Liver (tissue), 9 donors: ENCODE data around the gene TNS3. TPM values are rescaled to one million over a fixed set of nuclear protein-coding genes. Genes with fewer than 3 reads are reported as not detected.

ENCODE experiments used
- DNase-seq: peaks from one replicate; pipeline ENCODE4 v3.0.0-alpha.2; 2017; ENCODE audit warnings: low spot score
- H3K27ac ChIP-seq, 2 donors: one replicate each; pipeline ENCODE4 v1.7.0; 2013; ENCODE audit warnings: inconsistent platforms in 2 of 2, low read length in 2 of 2, control low read depth in 1 of 2, low read depth in 1 of 2, mild to moderate bottlenecking in 1 of 2
- H3K27me3 ChIP-seq, 4 donors: one replicate each; pipeline versions ENCODE4 v1.6.1 to v1.7.0; 2013; ENCODE audit warnings: low read length in 3 of 4, inconsistent platforms in 1 of 4, mild to moderate bottlenecking in 1 of 4, moderate library complexity in 1 of 4; ENCODE audit not compliant: control insufficient read depth in 4 of 4, insufficient read depth in 4 of 4
- H3K36me3 ChIP-seq, 4 donors: one replicate each; pipeline versions ENCODE4 v1.6.1 to v1.7.0; 2013; ENCODE audit warnings: low read length in 3 of 4, mild to moderate bottlenecking in 3 of 4, low read depth in 1 of 4, moderate library complexity in 1 of 4; ENCODE audit not compliant: control insufficient read depth in 4 of 4, insufficient read depth in 3 of 4
- H3K4me1 ChIP-seq, 4 donors: one replicate each; pipeline versions ENCODE4 v1.6.1 to v1.7.0; 2013; ENCODE audit warnings: low read length in 3 of 4, mild to moderate bottlenecking in 3 of 4, moderate library complexity in 1 of 4; ENCODE audit not compliant: control insufficient read depth in 4 of 4, insufficient read depth in 4 of 4
- H3K4me3 ChIP-seq, 3 donors: one replicate each; pipeline versions ENCODE4 v1.6.1 to v1.7.0; 2013; ENCODE audit warnings: low read length in 3 of 3, control low read depth in 1 of 3, low read depth in 1 of 3, mild to moderate bottlenecking in 1 of 3
- H3K9ac ChIP-seq, 2 donors: one replicate each; pipeline ENCODE4 v1.7.0; 2013; ENCODE audit warnings: low read length in 2 of 2, mild to moderate bottlenecking in 2 of 2, moderate library complexity in 2 of 2, control low read depth in 1 of 2, low read depth in 1 of 2
- H3K9me3 ChIP-seq, 4 donors: one replicate each; pipeline versions ENCODE4 v1.6.1 to v1.7.0; 2013; ENCODE audit warnings: low read length in 3 of 4; ENCODE audit not compliant: control insufficient read depth in 4 of 4
- EGR1 ChIP-seq, 2 donors: IDR thresholded peaks; 2 replicates each; pipeline ENCODE4 v1.6.1; 2016 to 2018; ENCODE audit warnings: antibody characterized with exemption in 2 of 2, low read depth in 2 of 2
- FOXA1 ChIP-seq: IDR thresholded peaks from 2 replicates; pipeline ENCODE4 v1.6.1; 2016; ENCODE audit warnings: antibody characterized with exemption
- FOXA2 ChIP-seq: IDR thresholded peaks from 2 replicates; pipeline ENCODE4 v1.6.1; 2016; ENCODE audit warnings: antibody characterized with exemption
- GABPA ChIP-seq, 2 donors: IDR thresholded peaks in 1 of 2; conservative IDR thresholded peaks in 1 of 2; 2 replicates each; pipeline ENCODE4 v1.6.1; 2016; ENCODE audit warnings: antibody characterized with exemption in 2 of 2, mild to moderate bottlenecking in 1 of 2, moderate library complexity in 1 of 2
- HNF4A ChIP-seq, 2 donors: conservative IDR thresholded peaks; 2 replicates each; pipeline ENCODE4 v1.6.1; 2016; ENCODE audit warnings: antibody characterized with exemption in 2 of 2, mild to moderate bottlenecking in 2 of 2
- NR2F2 ChIP-seq: IDR thresholded peaks from 2 replicates; pipeline ENCODE4 v1.6.1; 2016; ENCODE audit warnings: antibody characterized with exemption
- RAD21 ChIP-seq, 2 donors: IDR thresholded peaks; 2 replicates each; pipeline ENCODE4 v1.6.1; 2016; ENCODE audit warnings: antibody characterized with exemption in 2 of 2, mild to moderate bottlenecking in 2 of 2
- RXRA ChIP-seq, 2 donors: IDR thresholded peaks; 2 replicates each; pipeline ENCODE4 v1.6.1; 2017 to 2018; ENCODE audit warnings: antibody characterized with exemption in 2 of 2, mild to moderate bottlenecking in 1 of 2
- TAF1 ChIP-seq: conservative IDR thresholded peaks from 2 replicates; pipeline ENCODE4 v1.6.1; 2016; ENCODE audit warnings: antibody characterized with exemption, mild to moderate bottlenecking
- YY1 ChIP-seq: IDR thresholded peaks from 2 replicates; pipeline ENCODE4 v1.6.1; 2016; ENCODE audit warnings: antibody characterized with exemption, mild to moderate bottlenecking
- WGBS: extraction: QIAGEN DNeasy Blood & Tissue Kit; methylation state at CpG from one replicate; pipeline ENCODE4 v1.1.7; 2013; 5-methylcytosine and 5-hydroxymethylcytosine counted together
- polyA plus RNA-seq, 2 donors: library from polyadenylated mRNA; stranded (reverse) in 1 of 2; unstranded in 1 of 2; fragments of 200-250 nt in 1 of 2; fragments of >200 nt in 1 of 2; fragmentation: Nextera tagmentation in 1 of 2; extraction: Ambion mirVana in 1 of 2; gene quantifications; one replicate each; pipeline versions ENCODE4 v1.2.1 to v1.2.3, GENCODE V29; 2013 to 2015
- total RNA-seq, 2 donors: library from RNA; depleted of rRNA; stranded (reverse); fragments of >200 nt; gene quantifications; one replicate each; pipeline ENCODE4 v1.2.3, GENCODE V29; 2014
- TF ChIP-seq, protein P1 (sequence below): IDR thresholded peaks from 2 replicates; pipeline ENCODE4 v1.6.1; 2016; ENCODE audit warnings: antibody characterized with exemption, mild to moderate bottlenecking
- TF ChIP-seq, protein P2 (sequence below): IDR thresholded peaks from 2 replicates; pipeline ENCODE4 v1.6.1; 2016; ENCODE audit warnings: antibody characterized with exemption
- TF ChIP-seq, protein P3 (sequence below): fragments of 150-350 bp; IDR thresholded peaks from 2 replicates; pipeline ENCODE4 v1.5.1; 2017; ENCODE audit warnings: improper control_type of control experiment, low read depth, low read length; ENCODE audit not compliant: missing input control
- TF ChIP-seq, protein P4 (sequence below): IDR thresholded peaks from 2 replicates; pipeline ENCODE4 v1.6.1; 2016; ENCODE audit warnings: antibody characterized with exemption
- donor health status: healthy.
- donor health status: healthy.
- donor health status: healthy.
- donor health status: healthy.
- donor health status: healthy.

TNS3 gene
- total and polyA plus RNA-seq, 4 donors, result 16.8 to 100 (median 29.5) TPM

DNA sequence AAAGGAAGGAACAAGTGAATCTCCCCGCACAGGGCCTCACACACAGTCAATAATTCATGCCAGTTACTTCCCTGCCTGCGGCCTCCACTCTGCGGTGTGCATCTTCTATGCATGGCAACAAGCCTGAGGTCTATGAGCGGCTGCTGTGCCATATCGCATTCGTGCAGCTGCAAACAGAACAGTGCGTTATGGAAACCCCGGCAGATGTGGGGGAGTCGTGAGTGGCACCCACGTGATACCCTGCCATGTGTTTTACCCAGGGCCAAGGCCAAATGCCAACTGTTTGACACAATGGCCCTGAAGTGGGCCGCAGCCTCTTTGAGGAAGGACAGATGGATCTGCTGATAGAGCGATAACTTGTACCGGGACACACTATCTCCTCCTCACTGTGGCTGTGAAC is 13.4 kb downstream of the TNS3 start:
- 75% methylated on average over 13 of the region's 13 CpGs for WGBS

DNA sequence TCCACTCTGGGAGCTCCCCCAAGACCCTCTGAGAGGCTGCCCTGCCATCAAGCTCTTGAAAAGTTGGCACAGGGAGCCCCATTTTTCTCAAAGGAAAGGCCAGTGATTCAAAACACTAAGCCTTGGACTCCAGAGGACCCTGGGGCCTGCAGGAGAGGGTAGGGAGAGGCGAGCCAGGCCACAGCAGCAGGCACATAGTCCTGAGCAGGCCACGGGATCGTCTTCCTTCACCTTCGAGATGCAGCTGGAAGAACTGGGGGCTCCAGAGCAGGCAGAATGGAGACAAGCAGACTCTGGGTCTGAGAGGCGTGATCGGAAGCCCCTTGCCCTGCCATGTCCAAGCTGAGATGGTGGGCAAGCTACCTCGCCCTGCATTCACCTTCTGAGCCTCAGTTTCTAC is 13.9 kb downstream of the TNS3 start:
- Histone ChIP-seq H3K4me3 (no peak overlapping the region), H3K9ac (no peak overlapping the region), H3K27me3 (no peaks in the 10 kb centered on the region), H3K4me1 (peaks cover 20 to 54% (median 39%) of the 10 kb centered on the region in 4 donors), H3K27ac (no peak overlapping the region), H3K36me3 (no peaks in the 10 kb centered on the region), H3K9me3 (no peaks in the 10 kb centered on the region)
- DNase-seq, result no peak
- TF ChIP-seq RXRA (IDR thresholded peaks at IDR 0.05), result no peak
- TF ChIP-seq TAF1, result no peak
- TF ChIP-seq, protein P1, sequence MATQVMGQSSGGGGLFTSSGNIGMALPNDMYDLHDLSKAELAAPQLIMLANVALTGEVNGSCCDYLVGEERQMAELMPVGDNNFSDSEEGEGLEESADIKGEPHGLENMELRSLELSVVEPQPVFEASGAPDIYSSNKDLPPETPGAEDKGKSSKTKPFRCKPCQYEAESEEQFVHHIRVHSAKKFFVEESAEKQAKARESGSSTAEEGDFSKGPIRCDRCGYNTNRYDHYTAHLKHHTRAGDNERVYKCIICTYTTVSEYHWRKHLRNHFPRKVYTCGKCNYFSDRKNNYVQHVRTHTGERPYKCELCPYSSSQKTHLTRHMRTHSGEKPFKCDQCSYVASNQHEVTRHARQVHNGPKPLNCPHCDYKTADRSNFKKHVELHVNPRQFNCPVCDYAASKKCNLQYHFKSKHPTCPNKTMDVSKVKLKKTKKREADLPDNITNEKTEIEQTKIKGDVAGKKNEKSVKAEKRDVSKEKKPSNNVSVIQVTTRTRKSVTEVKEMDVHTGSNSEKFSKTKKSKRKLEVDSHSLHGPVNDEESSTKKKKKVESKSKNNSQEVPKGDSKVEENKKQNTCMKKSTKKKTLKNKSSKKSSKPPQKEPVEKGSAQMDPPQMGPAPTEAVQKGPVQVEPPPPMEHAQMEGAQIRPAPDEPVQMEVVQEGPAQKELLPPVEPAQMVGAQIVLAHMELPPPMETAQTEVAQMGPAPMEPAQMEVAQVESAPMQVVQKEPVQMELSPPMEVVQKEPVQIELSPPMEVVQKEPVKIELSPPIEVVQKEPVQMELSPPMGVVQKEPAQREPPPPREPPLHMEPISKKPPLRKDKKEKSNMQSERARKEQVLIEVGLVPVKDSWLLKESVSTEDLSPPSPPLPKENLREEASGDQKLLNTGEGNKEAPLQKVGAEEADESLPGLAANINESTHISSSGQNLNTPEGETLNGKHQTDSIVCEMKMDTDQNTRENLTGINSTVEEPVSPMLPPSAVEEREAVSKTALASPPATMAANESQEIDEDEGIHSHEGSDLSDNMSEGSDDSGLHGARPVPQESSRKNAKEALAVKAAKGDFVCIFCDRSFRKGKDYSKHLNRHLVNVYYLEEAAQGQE, result no peak
- no peak for TF ChIP-seq FOXA2
- no peak for TF ChIP-seq YY1
- TF ChIP-seq, protein P2, sequence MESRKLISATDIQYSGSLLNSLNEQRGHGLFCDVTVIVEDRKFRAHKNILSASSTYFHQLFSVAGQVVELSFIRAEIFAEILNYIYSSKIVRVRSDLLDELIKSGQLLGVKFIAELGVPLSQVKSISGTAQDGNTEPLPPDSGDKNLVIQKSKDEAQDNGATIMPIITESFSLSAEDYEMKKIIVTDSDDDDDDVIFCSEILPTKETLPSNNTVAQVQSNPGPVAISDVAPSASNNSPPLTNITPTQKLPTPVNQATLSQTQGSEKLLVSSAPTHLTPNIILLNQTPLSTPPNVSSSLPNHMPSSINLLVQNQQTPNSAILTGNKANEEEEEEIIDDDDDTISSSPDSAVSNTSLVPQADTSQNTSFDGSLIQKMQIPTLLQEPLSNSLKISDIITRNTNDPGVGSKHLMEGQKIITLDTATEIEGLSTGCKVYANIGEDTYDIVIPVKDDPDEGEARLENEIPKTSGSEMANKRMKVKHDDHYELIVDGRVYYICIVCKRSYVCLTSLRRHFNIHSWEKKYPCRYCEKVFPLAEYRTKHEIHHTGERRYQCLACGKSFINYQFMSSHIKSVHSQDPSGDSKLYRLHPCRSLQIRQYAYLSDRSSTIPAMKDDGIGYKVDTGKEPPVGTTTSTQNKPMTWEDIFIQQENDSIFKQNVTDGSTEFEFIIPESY, result no peak
- WGBS, result 95% methylated on average over 7 of the region's 7 CpGs

More for the DNA sequence above, 13.4 kb downstream of the TNS3 start:
- Histone ChIP-seq H3K9me3 (no peaks in the 10 kb centered on the region), H3K4me1 (peaks cover 24 to 58% (median 43%) of the 10 kb centered on the region in 4 donors), H3K27me3 (no peaks in the 10 kb centered on the region), H3K27ac (no peak overlapping the region), H3K9ac (no peak overlapping the region), H3K4me3 (no peak overlapping the region), H3K36me3 (no peaks in the 10 kb centered on the region)
- DNase-seq, result no peak
- TF ChIP-seq FOXA2, result no peak
- TF ChIP-seq RXRA (IDR thresholded peaks at IDR 0.05), result no peak
- TF ChIP-seq EGR1 (IDR thresholded peaks at IDR 0.05; ENCODE audit: low read depth in 2 of 2), result no peak
- TF ChIP-seq, protein P3, sequence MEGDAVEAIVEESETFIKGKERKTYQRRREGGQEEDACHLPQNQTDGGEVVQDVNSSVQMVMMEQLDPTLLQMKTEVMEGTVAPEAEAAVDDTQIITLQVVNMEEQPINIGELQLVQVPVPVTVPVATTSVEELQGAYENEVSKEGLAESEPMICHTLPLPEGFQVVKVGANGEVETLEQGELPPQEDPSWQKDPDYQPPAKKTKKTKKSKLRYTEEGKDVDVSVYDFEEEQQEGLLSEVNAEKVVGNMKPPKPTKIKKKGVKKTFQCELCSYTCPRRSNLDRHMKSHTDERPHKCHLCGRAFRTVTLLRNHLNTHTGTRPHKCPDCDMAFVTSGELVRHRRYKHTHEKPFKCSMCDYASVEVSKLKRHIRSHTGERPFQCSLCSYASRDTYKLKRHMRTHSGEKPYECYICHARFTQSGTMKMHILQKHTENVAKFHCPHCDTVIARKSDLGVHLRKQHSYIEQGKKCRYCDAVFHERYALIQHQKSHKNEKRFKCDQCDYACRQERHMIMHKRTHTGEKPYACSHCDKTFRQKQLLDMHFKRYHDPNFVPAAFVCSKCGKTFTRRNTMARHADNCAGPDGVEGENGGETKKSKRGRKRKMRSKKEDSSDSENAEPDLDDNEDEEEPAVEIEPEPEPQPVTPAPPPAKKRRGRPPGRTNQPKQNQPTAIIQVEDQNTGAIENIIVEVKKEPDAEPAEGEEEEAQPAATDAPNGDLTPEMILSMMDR, result no peak
- TF ChIP-seq, protein P4, sequence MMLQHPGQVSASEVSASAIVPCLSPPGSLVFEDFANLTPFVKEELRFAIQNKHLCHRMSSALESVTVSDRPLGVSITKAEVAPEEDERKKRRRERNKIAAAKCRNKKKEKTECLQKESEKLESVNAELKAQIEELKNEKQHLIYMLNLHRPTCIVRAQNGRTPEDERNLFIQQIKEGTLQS, result no peak
- no peak for TF ChIP-seq GABPA (IDR thresholded peaks at IDR 0.05 in 1 of 2, conservative IDR thresholded peaks at IDR 0.05 in 1 of 2)
- TF ChIP-seq HNF4A (conservative IDR thresholded peaks at IDR 0.05), result no peak
- TF ChIP-seq TAF1, result no peak
- TF ChIP-seq, protein P2, result no peak
- TF ChIP-seq, protein P1, result no peak
- no peak for TF ChIP-seq FOXA1
- no peak for TF ChIP-seq NR2F2
- TF ChIP-seq RAD21 (IDR thresholded peaks at IDR 0.05), result no peak
